ENCODE results near the gene DYNLL2.
"Not testable (repeated sequence)": the region's sequence is repeated elsewhere in the genome, so short reads cannot be mapped to it uniquely, and the experiment has no call there.

DYNLL2 gene

DNA sequence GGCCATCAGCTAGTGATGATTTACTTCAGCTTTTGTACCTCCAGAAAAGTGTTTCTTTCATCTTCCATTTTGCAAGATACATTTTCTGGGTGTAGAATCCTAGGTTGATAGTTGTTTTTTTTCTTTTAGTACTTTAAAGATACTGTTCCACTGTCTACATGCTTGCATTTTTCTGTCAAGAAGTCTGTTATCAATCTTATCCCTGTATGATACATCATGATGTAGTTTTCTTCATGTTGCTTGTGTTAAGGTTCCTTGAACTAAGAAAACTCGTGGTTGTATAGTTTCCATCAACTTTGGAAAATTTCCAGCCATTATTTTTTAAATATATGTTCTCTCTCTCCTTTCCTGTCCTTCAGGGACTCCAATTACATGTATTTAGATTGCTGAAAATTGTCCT is 24.1 kb downstream of the DYNLL2 start:
- DNase-seq = no peak

DNA sequence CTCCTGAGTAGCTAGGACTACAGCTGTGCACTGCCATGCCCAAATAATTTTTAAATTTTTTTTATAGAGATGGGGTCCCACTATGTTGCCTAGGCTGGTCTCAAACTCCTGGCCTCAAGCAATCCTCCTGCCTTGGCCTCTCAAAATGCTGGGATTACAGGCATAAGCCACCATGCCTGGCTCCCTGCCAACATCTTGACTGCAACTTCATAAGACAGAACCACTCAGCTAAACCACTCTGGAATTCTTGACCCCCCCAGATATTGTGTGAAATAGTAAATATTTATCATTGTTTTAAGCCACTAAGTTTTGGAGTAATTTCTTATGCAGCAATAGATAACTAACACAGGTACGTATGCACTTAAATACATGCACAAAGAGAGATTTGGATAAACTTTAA is 26.0 kb downstream of the DYNLL2 start:
- DNase-seq = no peak

DNA sequence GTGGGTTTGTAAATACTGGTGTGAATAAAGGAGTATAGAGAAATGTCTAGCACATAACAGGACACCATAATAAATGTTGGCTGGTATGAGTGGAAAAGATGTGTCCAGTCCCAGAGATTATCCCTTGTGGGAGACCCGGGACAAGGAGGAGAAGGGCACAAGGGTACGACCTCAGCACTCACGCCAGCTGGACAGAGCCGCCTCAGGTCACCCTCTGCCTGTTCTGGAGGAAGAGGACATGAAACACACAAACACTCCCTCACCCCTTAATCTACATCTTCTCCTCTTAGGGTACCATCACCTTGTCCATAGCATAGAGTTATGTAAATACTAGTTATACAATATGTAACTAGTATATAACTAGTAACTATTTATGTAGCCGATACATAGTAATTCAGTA is 26.8 kb downstream of the DYNLL2 start:
- DNase-seq = no peak

DNA sequence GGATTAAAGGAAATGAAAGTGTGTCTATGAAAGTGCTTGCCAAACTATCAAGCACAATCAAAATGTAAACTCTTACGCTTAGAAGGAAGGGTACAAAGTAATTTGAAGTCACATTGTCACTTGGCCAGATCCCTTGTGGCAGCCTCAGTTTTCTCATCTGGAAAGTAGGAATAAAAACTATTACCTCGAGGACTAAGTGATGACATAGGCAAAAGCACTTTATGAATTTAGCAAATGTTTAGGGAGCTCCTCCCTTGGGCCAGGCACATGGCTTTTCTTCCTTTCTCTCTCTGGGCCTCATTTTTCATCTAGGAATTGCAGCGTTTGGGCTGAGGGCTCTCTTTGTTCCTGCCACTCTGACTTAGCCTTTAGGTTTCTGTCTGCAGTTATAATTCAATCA is 28.5 kb downstream of the DYNLL2 start:
- DNase-seq = no peak

DNA sequence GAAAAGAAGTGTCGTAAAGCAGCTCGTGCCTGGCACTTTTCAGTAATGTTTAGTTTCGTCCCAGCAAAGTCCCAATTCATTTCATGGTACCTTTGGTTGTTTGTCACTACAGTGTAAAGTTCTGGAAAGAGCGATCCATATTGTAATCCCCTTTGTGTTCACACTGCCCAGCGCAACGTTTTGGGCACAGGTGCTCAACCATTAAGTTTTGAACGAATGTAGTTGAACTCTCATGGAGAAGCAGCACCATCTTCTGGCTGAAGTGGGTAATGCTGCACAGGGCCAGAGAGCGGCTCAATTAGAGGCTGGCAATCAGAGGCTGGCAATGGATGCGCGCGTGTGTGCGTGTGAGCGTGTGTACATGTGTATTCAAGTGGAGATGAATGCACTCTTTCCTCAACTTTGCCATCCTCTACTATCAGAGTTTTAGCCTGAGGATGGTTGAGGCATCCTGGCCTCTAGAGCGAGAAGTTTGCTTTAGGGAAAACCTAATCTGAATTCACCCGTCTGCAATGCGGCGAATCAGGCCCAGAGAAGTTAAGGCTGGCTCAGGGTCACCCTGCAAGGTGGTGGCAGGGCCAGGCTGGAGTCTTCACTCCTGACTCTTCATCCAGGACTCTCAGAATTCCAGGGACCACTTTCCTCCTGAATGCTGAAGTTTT is 29.9 kb downstream of the DYNLL2 start:
- no peak for DNase-seq

DNA sequence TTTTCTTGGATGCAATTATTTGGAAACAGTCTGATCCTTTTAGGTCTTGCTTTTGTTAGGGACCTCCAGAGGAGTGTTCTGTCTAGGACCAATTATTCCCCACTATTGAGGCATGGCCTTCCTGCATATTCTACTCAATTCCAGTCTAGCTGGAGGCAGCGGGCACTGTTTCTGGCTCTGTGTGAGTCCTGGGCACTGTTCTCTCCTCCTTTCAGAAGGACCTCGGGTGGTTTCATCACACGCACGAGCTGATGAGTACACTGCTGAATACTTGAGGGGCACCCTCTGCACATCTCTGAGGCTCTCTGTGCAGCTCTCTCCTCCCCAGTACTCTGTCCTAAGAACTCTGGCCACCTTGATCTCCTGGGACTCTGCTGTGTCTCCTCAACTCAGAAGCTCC is 30.7 kb downstream of the DYNLL2 start:
- DNase-seq = no peak

DNA sequence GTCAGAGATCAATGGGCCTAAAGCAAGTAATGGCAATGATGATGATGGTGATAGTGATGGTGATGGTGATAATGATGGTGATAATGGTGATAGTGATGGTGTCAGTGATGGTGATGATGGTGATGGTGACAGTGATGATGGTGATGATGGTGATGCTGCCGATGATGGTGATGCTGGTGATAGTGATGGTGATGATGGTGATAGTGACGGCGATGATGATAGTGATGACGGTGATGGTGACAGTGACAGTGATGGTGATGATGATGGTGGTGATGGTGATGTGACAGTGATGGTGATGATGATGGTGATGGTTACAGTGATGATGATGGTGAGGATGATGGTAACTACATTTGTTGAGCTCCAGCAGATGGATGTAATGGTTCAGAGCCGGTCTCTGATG is 34.2 kb downstream of the DYNLL2 start:
- DNase-seq = no peak

DNA sequence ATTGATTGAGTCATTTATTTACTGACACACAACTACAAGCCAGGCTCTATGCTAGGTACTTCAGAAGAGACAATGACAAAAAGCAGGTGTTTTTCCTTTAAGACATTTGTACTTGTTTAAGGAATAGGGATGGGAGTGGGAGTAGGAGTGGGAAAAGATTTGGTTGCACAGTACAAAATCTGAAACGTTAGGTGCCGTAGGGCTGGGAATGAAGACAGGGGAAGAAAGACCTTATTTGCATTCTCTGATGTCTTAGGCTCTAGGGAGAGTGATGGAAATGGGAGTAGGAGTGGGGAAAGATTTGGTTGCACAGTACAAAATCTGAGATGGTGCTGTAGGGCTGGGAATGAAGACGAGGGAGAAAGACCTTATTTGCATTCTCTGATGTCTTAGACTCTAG is 36.3 kb downstream of the DYNLL2 start:
- DNase-seq = no peak

DNA sequence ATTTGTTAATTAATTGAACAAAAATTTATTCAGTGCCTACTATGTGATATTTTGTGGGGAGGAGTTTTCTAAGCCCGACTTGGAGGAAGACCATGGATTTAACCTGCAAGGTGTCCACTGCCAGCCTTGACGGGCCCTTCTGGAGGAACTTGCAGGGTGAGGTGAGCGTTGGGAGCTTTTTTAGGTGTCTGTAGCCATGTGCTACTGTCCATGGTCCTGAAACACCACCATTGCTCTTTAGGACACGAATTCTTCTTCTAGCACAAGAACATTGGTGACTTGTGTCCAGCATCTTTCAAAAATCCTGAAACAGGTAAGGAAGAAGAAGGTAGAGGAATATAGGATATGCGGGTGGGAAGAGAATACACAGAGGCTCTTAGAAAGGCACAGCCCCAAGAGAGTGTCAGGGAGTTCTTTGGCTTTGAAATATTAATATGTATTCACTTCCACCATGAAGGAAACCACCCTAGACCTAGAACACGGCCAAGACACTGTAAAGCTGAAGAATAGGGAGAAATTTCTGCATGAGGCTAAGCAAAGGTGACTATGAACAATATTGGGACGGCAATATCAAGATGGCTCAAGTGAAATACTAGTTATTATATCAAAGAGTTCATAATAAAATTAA is 37.1 kb downstream of the DYNLL2 start:
- DNase-seq = no peak

DNA sequence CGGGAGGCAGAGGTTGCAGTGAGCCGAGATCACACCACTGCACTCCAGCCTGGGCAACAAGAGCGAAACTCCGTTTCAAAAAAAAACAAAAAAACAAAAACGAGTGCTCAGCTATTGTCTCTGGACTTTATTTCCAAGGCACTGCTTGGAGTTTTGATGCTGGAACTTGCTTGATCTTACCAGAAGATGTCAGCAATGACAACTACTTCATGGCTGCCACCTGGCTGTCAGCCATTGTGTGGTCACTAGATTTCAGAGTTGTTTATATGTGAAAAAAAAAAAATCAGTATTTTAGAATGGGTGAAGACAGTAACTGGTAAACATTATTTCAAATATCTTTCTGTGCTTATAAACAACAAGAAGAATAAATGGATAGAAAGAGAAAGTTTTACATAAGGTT is 38.7 kb downstream of the DYNLL2 start:
- no peak for DNase-seq

DNA sequence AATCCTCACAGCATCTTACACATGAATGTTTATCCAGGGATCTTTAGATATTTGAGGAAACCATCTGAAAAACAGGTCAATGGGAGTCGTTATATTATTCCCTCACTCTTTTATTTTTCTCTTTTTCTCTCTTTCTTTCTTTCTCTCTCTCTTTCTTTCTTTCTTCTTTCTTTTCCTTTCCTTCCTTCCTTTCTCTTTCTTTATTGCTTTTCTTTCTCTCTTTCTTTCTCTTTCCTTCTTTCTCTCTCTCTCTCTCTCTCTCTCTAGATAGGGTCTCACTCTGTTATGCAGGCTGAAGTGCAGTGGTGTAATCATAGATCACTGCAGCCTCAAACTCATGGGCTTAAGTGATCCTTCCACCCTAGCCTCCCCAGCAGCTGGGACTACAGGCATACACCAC is 44.6 kb downstream of the DYNLL2 start:
- no peak for DNase-seq

DNA sequence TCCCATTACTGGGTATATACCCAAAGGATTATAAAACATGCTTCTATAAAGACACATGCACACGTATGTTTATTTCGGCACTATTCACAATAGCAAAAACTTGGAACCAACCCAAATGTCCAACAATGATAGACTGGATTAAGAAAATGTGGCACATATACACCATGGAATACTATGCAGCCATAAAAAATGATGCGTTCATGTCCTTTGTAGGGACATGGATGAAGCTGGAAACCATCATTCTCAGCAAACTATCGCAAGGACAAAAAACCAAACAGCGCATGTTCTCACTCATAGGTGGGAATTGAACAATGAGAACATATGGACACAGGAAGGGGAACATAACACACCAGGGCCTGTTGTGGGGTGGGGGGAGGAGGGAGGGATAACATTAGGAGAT is 49.5 kb downstream of the DYNLL2 start:
- not testable (repeated sequence) for DNase-seq

DNA sequence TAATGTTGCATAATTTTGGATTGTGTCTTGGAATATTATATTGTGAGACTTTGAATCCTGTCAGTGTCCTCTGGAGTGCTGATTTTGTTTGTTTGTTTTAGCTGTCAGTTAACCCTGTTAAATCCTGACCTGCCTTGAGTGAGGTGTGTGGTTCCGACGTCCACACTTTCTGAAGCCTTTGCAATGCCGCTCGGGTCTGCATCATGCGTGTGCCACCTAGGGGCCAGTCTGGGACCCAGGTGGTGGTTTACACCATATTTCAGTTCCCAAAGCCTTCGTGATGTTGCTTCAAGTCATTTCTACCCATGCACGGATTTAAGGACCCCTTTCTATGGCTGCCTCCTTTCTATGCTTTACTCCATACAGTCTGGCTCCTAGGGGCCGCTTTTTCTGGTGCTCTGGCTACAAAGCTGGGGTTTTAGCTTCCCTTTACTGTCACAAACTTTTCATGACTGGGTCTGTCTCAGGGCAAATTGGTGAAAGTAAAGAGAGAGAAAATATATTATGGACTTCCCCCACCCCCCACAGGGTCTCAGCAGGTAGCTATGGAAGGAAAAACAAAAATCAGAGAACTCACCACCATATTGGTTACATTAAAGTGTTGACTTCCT is 53.6 kb downstream of the DYNLL2 start:
- DNase-seq = no peak

DNA sequence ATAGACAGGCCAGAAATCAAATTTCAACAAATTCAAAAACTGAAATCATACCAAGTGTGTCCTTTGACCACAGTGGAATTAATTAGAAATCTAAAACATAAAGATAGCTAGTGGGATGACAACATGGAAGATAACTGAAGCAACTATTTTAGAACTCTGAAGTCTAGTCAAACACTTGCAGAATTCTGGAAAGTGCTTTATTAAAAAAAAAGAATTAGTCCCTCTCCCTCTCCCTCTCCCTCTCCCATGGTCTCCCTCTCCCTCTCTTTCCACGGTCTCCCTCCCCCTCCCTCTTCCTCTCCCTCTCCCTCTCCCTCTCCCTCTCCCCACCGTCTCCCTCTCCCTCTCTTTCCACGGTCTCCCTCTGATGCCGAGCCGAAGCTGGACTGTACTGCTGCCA is 58.3 kb downstream of the DYNLL2 start:
- DNase-seq = no peak

DNA sequence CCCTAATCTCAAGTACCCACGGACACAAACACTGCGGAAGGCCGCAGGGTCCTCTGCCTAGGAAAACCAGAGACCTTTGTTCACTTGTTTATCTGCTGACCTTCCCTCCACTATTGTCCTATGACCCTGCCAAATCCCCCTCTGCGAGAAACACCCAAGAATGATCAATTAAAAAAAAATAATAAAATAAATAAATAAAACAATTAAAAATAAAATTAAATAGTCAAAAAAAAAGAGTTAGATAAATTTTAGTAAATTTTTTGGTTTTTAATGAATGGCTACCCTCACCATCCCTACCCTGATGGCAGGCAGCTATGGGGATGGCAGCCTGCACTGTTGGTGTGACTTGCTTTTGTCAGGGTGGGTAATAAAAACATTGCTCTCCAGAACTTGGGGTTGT is 60.1 kb downstream of the DYNLL2 start:
- DNase-seq = not testable (repeated sequence)

DNA sequence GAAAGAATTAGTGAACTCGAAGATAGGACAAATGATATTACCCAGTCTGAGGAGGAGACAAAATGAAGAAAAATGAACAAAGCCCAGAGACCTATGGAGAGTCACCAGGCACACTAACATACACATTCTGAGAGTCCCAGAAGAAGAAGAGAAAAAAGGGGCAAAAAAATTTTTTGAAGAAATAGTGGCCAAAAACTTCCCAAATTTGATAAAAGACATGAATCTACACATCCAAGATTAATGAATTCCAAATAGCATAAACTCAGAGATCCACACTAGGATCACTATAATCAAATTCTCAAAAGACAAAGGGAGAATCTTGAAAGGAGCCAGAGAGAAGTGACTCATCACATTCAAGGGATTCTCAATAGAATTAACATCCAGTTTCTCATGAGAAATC is 61.6 kb downstream of the DYNLL2 start:
- DNase-seq = no peak
